WERI-Rb-1 (cell line): ENCODE measurements around the gene INTS11.

Experiments used
- DNase-seq: peaks from one replicate; pipeline ENCODE4 v3.0.0-alpha.2; 2020
- H3K27ac ChIP-seq: fragments of 250-450 bp; sonication (Bioruptor Pico); 2 replicates; pipeline ENCODE4 v1.5.1; 2020; ENCODE audit warnings: mild to moderate bottlenecking, moderate library complexity
- H3K27me3 ChIP-seq: fragments of 250-450 bp; sonication (Bioruptor Pico); 2 replicates; pipeline ENCODE4 v1.5.1; 2021; ENCODE audit warnings: mild to moderate bottlenecking, low read depth, moderate library complexity; ENCODE audit not compliant: insufficient read depth, severe bottlenecking
- H3K36me3 ChIP-seq: fragments of 250-450 bp; sonication (Bioruptor Pico); 2 replicates; pipeline ENCODE4 v1.5.1; 2020; ENCODE audit warnings: mild to moderate bottlenecking, moderate library complexity
- H3K4me3 ChIP-seq: 2 replicates; pipeline ENCODE4 v1.5.1; 2011; ENCODE audit warnings: low read depth, mild to moderate bottlenecking, control low read depth, low read length
- H3K9me3 ChIP-seq: fragments of 250-450 bp; sonication (Bioruptor Pico); 2 replicates; pipeline ENCODE4 v1.5.1; 2021; ENCODE audit warnings: mild to moderate bottlenecking, moderate library complexity; ENCODE audit not compliant: severe bottlenecking
- TF ChIP-seq, protein P1 (sequence below): IDR thresholded peaks from 2 replicates; pipeline ENCODE4 v1.5.1; 2011; ENCODE audit warnings: low read depth, mild to moderate bottlenecking, control low read depth, inconsistent platforms, low read length

INTS11 gene

DNA sequence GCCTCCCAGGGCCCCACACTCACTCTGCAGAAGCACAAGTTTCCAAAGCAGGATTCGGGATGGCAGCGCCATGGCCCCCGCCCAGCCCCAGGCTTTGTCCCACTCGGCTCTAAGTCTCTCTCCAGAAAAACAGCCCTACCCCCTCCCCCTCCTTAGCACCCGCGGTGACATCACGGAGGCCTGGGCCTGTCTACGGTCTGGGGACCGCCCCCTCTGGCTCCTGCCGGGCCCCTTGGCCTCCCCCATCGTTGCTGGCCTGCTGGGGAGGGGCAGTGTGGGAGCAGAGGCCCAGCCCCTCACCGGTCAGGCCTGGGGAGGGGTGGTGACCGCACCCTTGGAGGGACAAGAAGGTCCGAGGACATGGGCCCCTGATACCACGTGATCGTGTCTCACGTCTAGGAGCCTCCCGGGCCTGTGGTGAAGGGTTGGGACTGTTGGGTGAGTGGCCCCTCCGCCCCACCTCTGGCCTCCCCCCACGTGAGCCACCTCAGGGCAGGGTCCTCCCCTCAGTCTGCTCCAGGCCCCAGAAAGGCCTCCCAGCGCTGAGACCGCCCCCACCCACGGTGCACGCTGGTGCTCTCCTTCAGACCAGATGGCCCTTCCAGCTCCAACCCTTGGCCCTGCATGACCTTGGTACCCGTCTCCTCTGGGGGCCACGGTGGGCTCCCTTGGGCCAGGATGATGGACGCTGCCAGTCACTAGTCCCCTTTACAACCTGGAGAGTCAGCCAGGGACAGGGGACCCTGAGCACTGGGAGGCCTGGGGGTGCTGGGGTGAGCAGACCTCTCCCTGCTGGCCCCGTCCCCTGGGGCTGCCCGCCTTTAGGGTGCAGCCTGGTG, 34.2 kb upstream of the INTS11 start, which contains the start of gene MXRA8:
Gene MXRA8 (minus strand): TSS at position 123 of the 839 bp plus-strand sequence. CDS start 51 bp downstream, at position 72.
- H3K36me3 ChIP-seq, result peaks cover 15% of the 10 kb centered on the region
- H3K27me3 ChIP-seq, result no peaks in the 10 kb centered on the region
- TF ChIP-seq, protein P1, sequence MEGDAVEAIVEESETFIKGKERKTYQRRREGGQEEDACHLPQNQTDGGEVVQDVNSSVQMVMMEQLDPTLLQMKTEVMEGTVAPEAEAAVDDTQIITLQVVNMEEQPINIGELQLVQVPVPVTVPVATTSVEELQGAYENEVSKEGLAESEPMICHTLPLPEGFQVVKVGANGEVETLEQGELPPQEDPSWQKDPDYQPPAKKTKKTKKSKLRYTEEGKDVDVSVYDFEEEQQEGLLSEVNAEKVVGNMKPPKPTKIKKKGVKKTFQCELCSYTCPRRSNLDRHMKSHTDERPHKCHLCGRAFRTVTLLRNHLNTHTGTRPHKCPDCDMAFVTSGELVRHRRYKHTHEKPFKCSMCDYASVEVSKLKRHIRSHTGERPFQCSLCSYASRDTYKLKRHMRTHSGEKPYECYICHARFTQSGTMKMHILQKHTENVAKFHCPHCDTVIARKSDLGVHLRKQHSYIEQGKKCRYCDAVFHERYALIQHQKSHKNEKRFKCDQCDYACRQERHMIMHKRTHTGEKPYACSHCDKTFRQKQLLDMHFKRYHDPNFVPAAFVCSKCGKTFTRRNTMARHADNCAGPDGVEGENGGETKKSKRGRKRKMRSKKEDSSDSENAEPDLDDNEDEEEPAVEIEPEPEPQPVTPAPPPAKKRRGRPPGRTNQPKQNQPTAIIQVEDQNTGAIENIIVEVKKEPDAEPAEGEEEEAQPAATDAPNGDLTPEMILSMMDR, result no peak
- DNase-seq, result peak; percentile 97
- no peaks in the 10 kb centered on the region for H3K9me3 ChIP-seq
- peak within 1 kb of the TSS; percentile 95 for H3K27ac ChIP-seq
- H3K4me3 ChIP-seq, result peak within 1 kb of the TSS; percentile 86

DNA sequence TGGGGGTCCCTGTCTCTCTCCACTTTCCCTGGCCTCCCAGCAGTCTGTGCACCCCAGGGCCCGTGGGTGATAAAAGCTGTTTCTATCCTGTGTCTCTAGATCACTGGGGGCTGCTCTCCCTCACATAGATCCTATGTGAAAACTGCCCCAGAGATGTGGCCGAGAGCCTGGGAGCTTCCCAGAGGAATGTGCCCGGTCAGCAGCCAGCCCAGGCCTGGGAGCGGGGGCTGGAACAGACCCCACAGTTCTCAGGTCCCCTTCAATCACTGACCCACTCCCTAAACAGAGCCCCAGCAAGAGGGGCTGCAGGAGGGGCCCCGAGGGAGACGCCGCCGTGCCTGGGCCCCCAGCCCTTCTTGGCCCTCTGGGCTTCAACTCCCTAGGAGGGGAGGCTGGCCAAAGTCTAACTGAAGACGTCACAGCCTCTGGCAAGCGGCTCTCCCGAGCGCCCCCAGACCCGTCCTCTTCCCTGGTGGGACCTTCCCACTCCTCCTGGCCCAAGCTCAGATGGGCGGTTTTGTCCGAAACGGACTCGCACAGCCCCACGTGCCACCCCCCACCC, 33.5 kb upstream of the INTS11 start:
- Histone ChIP-seq H3K4me3 (peak overlapping the region; percentile 86), H3K27ac (peak overlapping the region; percentile 95), H3K9me3 (no peaks in the 10 kb centered on the region), H3K36me3 (peaks cover 22% of the 10 kb centered on the region), H3K27me3 (no peaks in the 10 kb centered on the region)
- DNase-seq, result peak; percentile 43
- TF ChIP-seq, protein P1, result no peak

DNA sequence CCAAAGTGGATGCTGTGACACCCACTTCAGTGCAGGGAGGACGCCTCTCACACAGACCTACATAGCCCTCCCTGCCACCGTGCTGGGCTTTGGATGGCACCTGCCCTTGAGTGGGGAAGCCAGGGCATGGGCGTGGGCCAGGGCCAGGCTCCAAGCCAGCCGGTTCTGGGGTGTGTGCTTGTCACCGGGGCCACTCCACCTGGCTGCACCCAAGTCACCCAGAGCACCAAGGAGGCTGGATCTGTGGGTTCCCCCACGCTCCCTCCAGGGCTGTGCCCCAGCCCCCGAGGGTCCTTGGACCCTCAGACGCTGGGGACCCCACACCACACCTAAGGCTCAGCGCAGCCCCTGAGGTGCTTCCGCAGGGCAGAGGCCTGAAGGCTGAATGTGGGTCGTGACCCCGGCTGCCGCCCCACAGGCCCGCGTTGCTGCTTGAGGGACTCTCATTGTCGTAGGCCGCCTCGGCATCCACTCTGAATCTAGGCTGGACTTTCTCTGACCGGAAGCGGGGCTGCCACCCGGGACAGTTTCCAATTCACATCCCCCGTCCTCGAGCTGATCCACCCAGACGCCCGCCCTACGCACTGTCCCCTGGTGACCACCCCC, 32.4 kb upstream of the INTS11 start:
- H3K4me3 ChIP-seq, result peak overlapping the region; percentile 86
- no peaks in the 10 kb centered on the region for H3K9me3 ChIP-seq
- TF ChIP-seq, protein P1, result no peak
- H3K27me3 ChIP-seq, result no peaks in the 10 kb centered on the region
- peaks cover 31% of the 10 kb centered on the region for H3K36me3 ChIP-seq
- DNase-seq, result no peak
- H3K27ac ChIP-seq, result peak overlapping the region; percentile 95

DNA sequence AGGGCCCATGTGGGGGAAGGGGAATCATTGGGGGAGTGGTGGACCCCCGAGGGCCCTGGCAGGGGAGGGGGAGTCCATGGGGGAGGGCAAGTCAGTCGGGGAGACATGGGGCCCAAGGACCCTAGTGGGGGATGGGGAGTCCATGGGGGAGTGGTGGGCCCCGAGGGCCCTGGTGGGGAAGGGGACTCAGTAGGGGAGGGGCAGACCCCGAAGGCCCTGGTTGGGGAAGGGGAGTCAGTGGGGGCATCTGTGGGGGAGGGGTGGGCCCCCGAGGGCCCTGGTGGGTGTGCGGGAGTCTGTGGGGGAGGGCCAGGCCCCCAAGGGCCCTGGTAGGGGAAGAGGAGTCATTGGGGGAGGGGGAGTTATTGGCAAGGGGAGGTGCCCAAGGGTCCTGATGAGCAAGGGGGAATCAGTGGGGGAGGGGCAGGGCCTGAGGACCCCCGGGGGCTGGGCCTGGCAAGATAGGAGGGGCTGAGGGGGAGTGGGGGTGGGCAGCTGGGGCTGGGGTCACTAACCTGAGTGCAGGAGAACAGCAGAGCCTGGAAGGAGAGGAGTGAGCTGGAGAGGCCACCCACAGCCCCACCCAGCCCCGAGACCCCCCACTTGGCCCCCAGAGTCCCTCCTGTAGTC, 31.8 kb upstream of the INTS11 start:
- no peak for DNase-seq
- Histone ChIP-seq H3K4me3 (peak overlapping the region; percentile 86), H3K9me3 (no peaks in the 10 kb centered on the region), H3K27ac (no peak overlapping the region), H3K27me3 (no peaks in the 10 kb centered on the region), H3K36me3 (peaks cover 31% of the 10 kb centered on the region)
- TF ChIP-seq, protein P1, result no peak

DNA sequence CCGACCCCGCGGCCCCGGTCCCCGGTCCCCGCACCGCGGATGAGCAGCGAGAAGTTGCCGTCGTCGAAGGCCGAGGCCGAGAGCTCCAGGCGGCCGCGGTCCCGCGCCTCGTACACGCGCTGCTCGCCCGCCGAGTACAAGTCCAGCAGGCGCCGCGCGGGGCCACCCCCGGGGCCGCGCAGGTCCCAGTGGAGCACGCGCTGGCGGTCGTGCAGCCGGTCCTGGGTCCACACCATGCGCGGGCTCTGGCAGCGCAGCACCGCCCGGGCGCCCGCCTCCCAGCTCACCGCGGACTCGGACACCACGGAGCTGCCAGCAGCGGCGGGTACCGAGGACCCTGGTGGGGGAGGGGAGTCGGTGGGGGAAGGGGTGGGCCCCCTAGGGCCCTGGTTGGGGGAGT, 31.0 kb upstream of the INTS11 start:
- Histone ChIP-seq H3K27ac (no peak overlapping the region), H3K27me3 (no peaks in the 10 kb centered on the region)
- DNase-seq, result no peak

More for the DNA sequence above, 31.0 kb upstream of the INTS11 start:
- H3K4me3 ChIP-seq, result no peak overlapping the region
- H3K36me3 ChIP-seq, result peaks cover 31% of the 10 kb centered on the region
- H3K9me3 ChIP-seq, result no peaks in the 10 kb centered on the region
- TF ChIP-seq, protein P1, result no peak
